ENCODE measurements around the gene FAM13B. TPM values are rescaled to one million over a fixed set of nuclear protein-coding genes. Genes with fewer than 3 reads are reported as not detected.
A peak's percentile ranks its signal among the peaks of the same experiment; 100 is the strongest.
"Not testable (repeated sequence)": the region's sequence is repeated elsewhere in the genome, so short reads cannot be mapped to it uniquely, and the experiment has no call there.

Gene FAM13B
- total and polyA plus RNA-seq, 10 of the 15 experiments (the other 5 are each of a cell fraction or from before 2014, with no cell fraction given) = 3.6 to 30.0 (median 20.3) TPM

- H4K20me1 ChIP-seq (ENCODE audit: control insufficient read depth, insufficient read depth); POLR2A ChIA-PET; DNase-seq (ENCODE audit: low read depth, low spot score); CTCF ChIA-PET; H3K79me2 ChIP-seq (ENCODE audit: control insufficient read depth, insufficient read depth, low read length); H3K4me3 ChIP-seq; H3K27ac ChIP-seq (ENCODE audit: control insufficient read depth, insufficient read depth); RAD21 ChIA-PET (ENCODE audit: unreplicated experiment); H3K9me3 ChIP-seq (replicated peaks; ENCODE audit: control insufficient read depth, insufficient read depth, low read length); H3K36me3 ChIP-seq (ENCODE audit: control insufficient read depth in 2 of 2, insufficient read depth in 2 of 2, low read length in 1 of 2); H3K4me1 ChIP-seq (ENCODE audit: control insufficient read depth, insufficient read depth, low read length); H3K27me3 ChIP-seq (replicated peaks in 1 of 2; ENCODE audit: control insufficient read depth in 2 of 2, insufficient read depth in 2 of 2, low read length in 1 of 2); H3K9ac ChIP-seq (ENCODE audit: control insufficient read depth, insufficient read depth, low read length); intact Hi-C loops (cut with micrococcal nuclease; ENCODE audit: unreplicated experiment); H2AFZ ChIP-seq (ENCODE audit: control insufficient read depth, low read depth, low read length); ATAC-seq; in situ Hi-C loops (cut with MboI); SMC1A ChIA-PET (ENCODE audit: uncharacterized antibody, unreplicated experiment); H3K4me2 ChIP-seq (ENCODE audit: control insufficient read depth, insufficient read depth); FAIRE-seq; BruUV-seq (replicated peaks): not testable (repeated sequence)
- 100% methylated on average over 4 of the region's 4 CpGs for WGBS (ENCODE audit: insufficient coverage, insufficient replicate concordance, low lambda C conversion rate, missing lambda C conversion rate)
Measured at GRCh38 chr5:137970384-137970783, 62.5 kb downstream of the FAM13B start.

DNA sequence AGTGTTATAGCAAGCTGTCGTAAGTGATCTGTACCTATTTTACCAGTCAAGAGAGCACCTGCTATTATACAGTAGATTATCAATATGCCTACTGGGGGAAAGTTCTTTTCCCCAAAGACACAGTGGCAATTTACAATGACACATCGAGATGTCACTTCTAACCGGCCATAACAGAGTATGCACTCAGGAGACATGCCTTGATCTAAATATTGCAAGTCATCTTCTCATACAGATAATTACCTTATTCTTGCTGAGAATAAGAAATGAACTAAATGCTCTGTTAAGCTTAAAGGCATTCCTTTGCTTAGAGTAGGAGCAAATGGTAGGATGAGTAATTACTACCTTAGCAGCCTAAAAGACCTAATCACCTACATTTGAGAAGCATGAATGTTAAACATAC lies 72.1 kb downstream of the FAM13B start:
- peak; percentile 71 for FAIRE-seq
- no peak for DNase-seq (ENCODE audit: low read depth, low spot score)
- TF ChIP-seq HCFC1 (IDR thresholded peaks at IDR 0.05; ENCODE audit: low read length) = no peak
- no peak for TF ChIP-seq TBL1XR1 (IDR thresholded peaks at IDR 0.05; ENCODE audit: low read depth, low read length)
- TF ChIP-seq, protein P1, sequence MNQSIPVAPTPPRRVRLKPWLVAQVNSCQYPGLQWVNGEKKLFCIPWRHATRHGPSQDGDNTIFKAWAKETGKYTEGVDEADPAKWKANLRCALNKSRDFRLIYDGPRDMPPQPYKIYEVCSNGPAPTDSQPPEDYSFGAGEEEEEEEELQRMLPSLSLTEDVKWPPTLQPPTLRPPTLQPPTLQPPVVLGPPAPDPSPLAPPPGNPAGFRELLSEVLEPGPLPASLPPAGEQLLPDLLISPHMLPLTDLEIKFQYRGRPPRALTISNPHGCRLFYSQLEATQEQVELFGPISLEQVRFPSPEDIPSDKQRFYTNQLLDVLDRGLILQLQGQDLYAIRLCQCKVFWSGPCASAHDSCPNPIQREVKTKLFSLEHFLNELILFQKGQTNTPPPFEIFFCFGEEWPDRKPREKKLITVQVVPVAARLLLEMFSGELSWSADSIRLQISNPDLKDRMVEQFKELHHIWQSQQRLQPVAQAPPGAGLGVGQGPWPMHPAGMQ (IDR thresholded peaks at IDR 0.05; ENCODE audit: borderline replicate concordance) = no peak
- TF ChIP-seq ZNF384 (IDR thresholded peaks at IDR 0.05; ENCODE audit: borderline replicate concordance, low read depth, low read length) = no peak
- no peak for TF ChIP-seq EP300 (IDR thresholded peaks at IDR 0.05; ENCODE audit: borderline replicate concordance in 1 of 2, control insufficient read depth in 1 of 2, low read depth in 2 of 2, low read length in 2 of 2)
- no peak for TF ChIP-seq NFYB (IDR thresholded peaks at IDR 0.05; ENCODE audit: insufficient read depth, low read depth, low read length)
- TF ChIP-seq, protein P2, sequence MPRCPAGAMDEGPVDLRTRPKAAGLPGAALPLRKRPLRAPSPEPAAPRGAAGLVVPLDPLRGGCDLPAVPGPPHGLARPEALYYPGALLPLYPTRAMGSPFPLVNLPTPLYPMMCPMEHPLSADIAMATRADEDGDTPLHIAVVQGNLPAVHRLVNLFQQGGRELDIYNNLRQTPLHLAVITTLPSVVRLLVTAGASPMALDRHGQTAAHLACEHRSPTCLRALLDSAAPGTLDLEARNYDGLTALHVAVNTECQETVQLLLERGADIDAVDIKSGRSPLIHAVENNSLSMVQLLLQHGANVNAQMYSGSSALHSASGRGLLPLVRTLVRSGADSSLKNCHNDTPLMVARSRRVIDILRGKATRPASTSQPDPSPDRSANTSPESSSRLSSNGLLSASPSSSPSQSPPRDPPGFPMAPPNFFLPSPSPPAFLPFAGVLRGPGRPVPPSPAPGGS (IDR thresholded peaks at IDR 0.05; ENCODE audit: borderline replicate concordance, insufficient read depth, low read depth, low read length, poor library complexity, severe bottlenecking) = no peak
- TF ChIP-seq ETV6 (conservative IDR thresholded peaks at IDR 0.05 in 1 of 2, IDR thresholded peaks at IDR 0.05 in 1 of 2; ENCODE audit: borderline replicate concordance in 1 of 2, low read depth in 1 of 2) = no peak
- TF ChIP-seq, protein P3, sequence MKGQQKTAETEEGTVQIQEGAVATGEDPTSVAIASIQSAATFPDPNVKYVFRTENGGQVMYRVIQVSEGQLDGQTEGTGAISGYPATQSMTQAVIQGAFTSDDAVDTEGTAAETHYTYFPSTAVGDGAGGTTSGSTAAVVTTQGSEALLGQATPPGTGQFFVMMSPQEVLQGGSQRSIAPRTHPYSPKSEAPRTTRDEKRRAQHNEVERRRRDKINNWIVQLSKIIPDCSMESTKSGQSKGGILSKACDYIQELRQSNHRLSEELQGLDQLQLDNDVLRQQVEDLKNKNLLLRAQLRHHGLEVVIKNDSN (IDR thresholded peaks at IDR 0.05; ENCODE audit: borderline replicate concordance, extremely low read length, insufficient read depth, low read depth, low read length) = no peak
- TF ChIP-seq ATF2 (IDR thresholded peaks at IDR 0.05; ENCODE audit: low read length) = no peak

More for the DNA sequence above, 72.1 kb downstream of the FAM13B start:
- Histone ChIP-seq H3K79me2 (ENCODE audit: control insufficient read depth, insufficient read depth, low read length) (no peaks in the 10 kb centered on the region), H3K27me3 (replicated peaks in 1 of 2; ENCODE audit: control insufficient read depth in 2 of 2, insufficient read depth in 2 of 2, low read length in 1 of 2) (no peaks in the 10 kb centered on the region), H3K9me3 (replicated peaks; ENCODE audit: control insufficient read depth, insufficient read depth, low read length) (no peaks in the 10 kb centered on the region), H3K9ac (ENCODE audit: control insufficient read depth, insufficient read depth, low read length) (no peak overlapping the region), H3K4me1 (ENCODE audit: control insufficient read depth, insufficient read depth, low read length) (no peaks in the 10 kb centered on the region), H4K20me1 (ENCODE audit: control insufficient read depth, insufficient read depth) (no peaks in the 10 kb centered on the region), H3K4me2 (ENCODE audit: control insufficient read depth, insufficient read depth) (no peak overlapping the region), H3K4me3 (no peak overlapping the region), H2AFZ (ENCODE audit: control insufficient read depth, low read depth, low read length) (no peak overlapping the region), H3K27ac (ENCODE audit: control insufficient read depth, insufficient read depth) (no peak overlapping the region), H3K36me3 (ENCODE audit: control insufficient read depth in 2 of 2, insufficient read depth in 2 of 2, low read length in 1 of 2) (peaks cover 3 to 17% of the 10 kb centered on the region in 2 experiments; a peak in 3 of 4 replicates)
- ATAC-seq = no peak
- POLR2A ChIA-PET = no interaction called here
- CTCF ChIA-PET = interaction anchor here (1.1 kb wide), 1 partner anchor 70 kb away, joined by 5 read pairs; no protein-coding TSS in a partner anchor
- intact Hi-C loops (cut with micrococcal nuclease; ENCODE audit: unreplicated experiment) (no loop called here), in situ Hi-C loops (cut with MboI) (no loop called here)
- WGBS (ENCODE audit: insufficient coverage, insufficient replicate concordance, low lambda C conversion rate, missing lambda C conversion rate) = 30% methylated on average over 3 of the region's 3 CpGs
- RAD21 ChIA-PET (ENCODE audit: unreplicated experiment) = interaction anchor here (1.5 kb wide), 1 partner anchor 182 kb away, joined by 6 read pairs; no protein-coding TSS in a partner anchor
- BruUV-seq (replicated peaks) = no TSS peak
- SMC1A ChIA-PET (ENCODE audit: uncharacterized antibody, unreplicated experiment) = interaction anchor here (1.7 kb wide), 1 partner anchor 182 kb away, joined by 5 read pairs; no protein-coding TSS in a partner anchor

All from GM12878 (cell line).